IPS-NIHi7 (cell line): ENCODE results near the gene OMD.
A peak's percentile ranks its signal among the peaks of the same experiment; 100 is the strongest.

Experiments used
- DNase-seq: peaks from one replicate; pipeline ENCODE4 v3.0.0; 2012; ENCODE audit warnings: mixed read lengths; ENCODE audit errors: extremely low spot score

OMD gene

GRCh38 chr9:92424340-92424739 lies at the start of gene OMD:
TSS of gene OMD (minus strand) at chr9:92424471. CDS start at chr9:92417558, 6,913 bp downstream.
- no peak for DNase-seq

- no peak for DNase-seq
These were observed 43.9 kb upstream of the OMD start for GRCh38 chr9:92468206-92468605.

GRCh38 chr9:92467511-92467910 lies 43.2 kb upstream of the OMD start:
- no peak for DNase-seq

GRCh38 chr9:92467041-92467440 lies 42.8 kb upstream of the OMD start:
- DNase-seq, result no peak

- DNase-seq, result no peak
These were observed 39.7 kb upstream of the OMD start for GRCh38 chr9:92463984-92464383.

GRCh38 chr9:92463387-92463786 lies 39.1 kb upstream of the OMD start:
- DNase-seq, result no peak

GRCh38 chr9:92457576-92457975 lies 33.3 kb upstream of the OMD start:
- no peak for DNase-seq

- peak; percentile 56 for DNase-seq
These were observed 30.9 kb upstream of the OMD start for GRCh38 chr9:92455217-92455616.

- no peak for DNase-seq
These were observed 22.3 kb upstream of the OMD start for GRCh38 chr9:92446536-92446935.

- no peak for DNase-seq
These were observed 20.6 kb upstream of the OMD start for GRCh38 chr9:92444841-92445240.

GRCh38 chr9:92440751-92441046 lies 16.4 kb upstream of the OMD start:
- DNase-seq, result no peak

- no peak for DNase-seq
These were observed 15.9 kb upstream of the OMD start for GRCh38 chr9:92439921-92440750.

- DNase-seq, result no peak
These were observed 14.7 kb upstream of the OMD start for GRCh38 chr9:92438900-92439526.

- no peak for DNase-seq
These were observed 11.0 kb upstream of the OMD start for GRCh38 chr9:92435263-92435662.

GRCh38 chr9:92432972-92433548 lies 8.8 kb upstream of the OMD start:
- DNase-seq, result no peak

- no peak for DNase-seq
These were observed 8.1 kb upstream of the OMD start for GRCh38 chr9:92432350-92432749.

- DNase-seq, result no peak
These were observed 5.6 kb upstream of the OMD start for GRCh38 chr9:92429836-92430235.

- no peak for DNase-seq
These were observed 2.4 kb upstream of the OMD start for GRCh38 chr9:92426501-92427145.

GRCh38 chr9:92425474-92425873 lies 1.2 kb upstream of the OMD start:
- DNase-seq, result no peak

GRCh38 chr9:92423612-92424011 lies 659 bp downstream of the OMD start:
- no peak for DNase-seq

GRCh38 chr9:92422611-92423338 lies 1.5 kb downstream of the OMD start:
- no peak for DNase-seq

GRCh38 chr9:92414566-92414965 lies 9.7 kb downstream of the OMD start:
- DNase-seq, result no peak
